ENCODE data around the gene UNC5C. TPM values are rescaled to one million over a fixed set of nuclear protein-coding genes. Genes with fewer than 3 reads are reported as not detected.

Gene UNC5C
- total RNA-seq, 1 donor from 2014 or later: 43.8 TPM

DNA sequence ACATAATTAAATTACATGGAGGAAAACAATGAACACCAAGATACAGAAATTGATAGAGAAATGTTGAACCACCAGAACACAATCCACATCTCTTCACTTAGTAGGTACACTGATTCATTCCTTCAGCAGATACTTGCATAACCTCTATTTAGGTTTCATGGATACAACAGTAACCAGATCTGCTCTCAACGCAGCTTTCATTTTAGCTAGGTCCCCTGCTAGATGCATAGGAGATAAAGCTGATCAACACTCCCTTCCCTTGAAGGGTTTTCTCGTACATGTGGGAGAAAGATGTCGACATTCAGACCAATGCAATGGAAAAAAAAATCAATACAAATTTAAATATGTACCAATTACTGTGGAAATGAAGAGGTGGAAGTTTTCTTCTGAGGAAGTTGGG lies 37.3 kb downstream of the UNC5C start:
- Mint-ChIP-seq H3K27ac (no peak overlapping the region), H3K27me3 (no peaks in the 10 kb centered on the region), H3K4me1 (ENCODE audit: low read depth) (peaks cover 16% of the 10 kb centered on the region), H3K9me3 (ENCODE audit: low read depth) (peaks cover 5% of the 10 kb centered on the region), H3K36me3 (ENCODE audit: insufficient read depth) (peaks cover 7% of the 10 kb centered on the region), H3K4me3 (ENCODE audit: low read depth) (no peak overlapping the region)
- TF ChIP-seq CTCF (IDR thresholded peaks at IDR 0.05; ENCODE audit: unreplicated experiment): no peak
- DNase-seq (ENCODE audit: low spot score, unreplicated experiment): no peak

DNA sequence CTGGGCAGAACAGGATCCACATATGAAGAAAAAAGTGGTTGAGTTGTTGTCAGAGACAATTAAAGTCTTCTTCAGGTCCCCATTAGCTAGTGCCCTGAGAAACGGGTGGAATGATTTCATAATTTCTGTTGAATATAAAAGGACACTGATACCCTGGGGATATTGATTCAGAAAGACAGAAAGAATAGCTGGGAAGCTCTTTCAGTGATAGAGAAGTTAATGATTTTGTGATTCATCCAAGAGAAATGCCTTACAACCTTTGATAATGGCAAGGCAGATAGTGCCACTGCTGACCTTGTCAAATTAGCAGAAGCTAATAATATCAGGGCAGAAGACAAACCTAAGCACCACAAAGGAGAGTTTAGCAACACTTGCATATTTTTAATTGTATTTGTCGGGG lies 37.9 kb downstream of the UNC5C start:
- no peak for DNase-seq (ENCODE audit: low spot score, unreplicated experiment)
- no peak overlapping the region for H3K27ac Mint-ChIP-seq
- no peak for TF ChIP-seq CTCF (IDR thresholded peaks at IDR 0.05; ENCODE audit: unreplicated experiment)
- peaks cover 19% of the 10 kb centered on the region for H3K4me1 Mint-ChIP-seq (ENCODE audit: low read depth)
- peaks cover 5% of the 10 kb centered on the region for H3K9me3 Mint-ChIP-seq (ENCODE audit: low read depth)
- H3K36me3 Mint-ChIP-seq (ENCODE audit: insufficient read depth): peaks cover 5% of the 10 kb centered on the region
- H3K27me3 Mint-ChIP-seq: no peaks in the 10 kb centered on the region
- no peak overlapping the region for H3K4me3 Mint-ChIP-seq (ENCODE audit: low read depth)

- no peak overlapping the region for H3K4me3 Mint-ChIP-seq (ENCODE audit: low read depth)
These were observed 38.6 kb downstream of the UNC5C start for GRCh38 chr4:95510145-95510544.

DNA sequence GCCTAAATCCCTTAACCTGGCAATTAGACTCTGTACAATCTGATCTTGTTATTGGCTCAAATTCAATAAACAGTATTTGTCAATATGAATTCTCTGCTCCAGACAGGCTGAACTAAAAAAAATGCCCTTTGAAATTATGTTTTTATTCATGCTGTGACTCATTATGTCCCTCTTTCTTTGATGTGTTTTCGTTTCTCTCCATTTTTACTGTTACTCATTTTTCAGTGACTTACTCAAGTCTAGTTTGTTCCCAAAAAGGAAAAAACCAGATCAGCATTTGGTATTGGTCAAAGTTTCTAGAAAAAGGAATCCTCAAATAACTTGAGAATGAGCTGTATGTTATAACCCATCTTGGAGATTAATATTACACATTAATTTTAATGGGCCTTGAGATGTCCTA lies 40.4 kb downstream of the UNC5C start:
- DNase-seq (ENCODE audit: low spot score, unreplicated experiment): no peak
- H3K4me1 Mint-ChIP-seq (ENCODE audit: low read depth): peaks cover 33% of the 10 kb centered on the region
- peaks cover 7% of the 10 kb centered on the region for H3K9me3 Mint-ChIP-seq (ENCODE audit: low read depth)
- peaks cover 13% of the 10 kb centered on the region for H3K36me3 Mint-ChIP-seq (ENCODE audit: insufficient read depth)
- no peak overlapping the region for H3K27ac Mint-ChIP-seq
- no peak for TF ChIP-seq CTCF (IDR thresholded peaks at IDR 0.05; ENCODE audit: unreplicated experiment)
- no peak overlapping the region for H3K4me3 Mint-ChIP-seq (ENCODE audit: low read depth)
- no peaks in the 10 kb centered on the region for H3K27me3 Mint-ChIP-seq

More at GRCh38 chr4:95510145-95510544, 38.6 kb downstream of the UNC5C start:
- H3K27me3 Mint-ChIP-seq: no peaks in the 10 kb centered on the region
- H3K36me3 Mint-ChIP-seq (ENCODE audit: insufficient read depth): peaks cover 5% of the 10 kb centered on the region
- DNase-seq (ENCODE audit: low spot score, unreplicated experiment): no peak
- no peak overlapping the region for H3K27ac Mint-ChIP-seq
- peaks cover 5% of the 10 kb centered on the region for H3K9me3 Mint-ChIP-seq (ENCODE audit: low read depth)
- peak; percentile 82 for TF ChIP-seq CTCF (IDR thresholded peaks at IDR 0.05; ENCODE audit: unreplicated experiment)
- H3K4me1 Mint-ChIP-seq (ENCODE audit: low read depth): peaks cover 24% of the 10 kb centered on the region

GRCh38 chr4:95507561-95507960 lies 41.2 kb downstream of the UNC5C start:
- Mint-ChIP-seq H3K4me3 (ENCODE audit: low read depth) (no peak overlapping the region), H3K36me3 (ENCODE audit: insufficient read depth) (peaks cover 17% of the 10 kb centered on the region), H3K9me3 (ENCODE audit: low read depth) (peaks cover 7% of the 10 kb centered on the region), H3K27ac (peak overlapping the region; percentile 10), H3K27me3 (no peaks in the 10 kb centered on the region), H3K4me1 (ENCODE audit: low read depth) (peaks cover 27% of the 10 kb centered on the region)
- no peak for TF ChIP-seq CTCF (IDR thresholded peaks at IDR 0.05; ENCODE audit: unreplicated experiment)
- no peak for DNase-seq (ENCODE audit: low spot score, unreplicated experiment)

All from progenitor cell of endocrine pancreas (in vitro differentiated cells).